ENCODE results near the gene LYRM4. TPM values are rescaled to one million over a fixed set of nuclear protein-coding genes. Genes with fewer than 3 reads are reported as not detected.

Gene LYRM4
- total RNA-seq, 2 donors from 2014 or later, result 19.1 to 22.5 TPM

- Histone ChIP-seq H3K27ac (peak overlapping the region; percentile 86), H3K27me3 (no peaks in the 10 kb centered on the region), H3K4me1 (peaks cover 0 to 78% of the 10 kb centered on the region in 2 donors), H3K9me3 (no peaks in the 10 kb centered on the region), H3K4me3 (no peak overlapping the region), H3K36me3 (no peaks in the 10 kb centered on the region)
- no peak for DNase-seq (ENCODE audit: low spot score)
- no peak for TF ChIP-seq CTCF (IDR thresholded peaks at IDR 0.05)
Observed at GRCh38 chr6:5202941-5203340, 57.8 kb downstream of the LYRM4 start.

- Histone ChIP-seq H3K9me3 (no peaks in the 10 kb centered on the region), H3K27me3 (no peaks in the 10 kb centered on the region), H3K4me1 (peaks cover 0 to 76% of the 10 kb centered on the region in 2 donors), H3K36me3 (no peaks in the 10 kb centered on the region), H3K27ac (peak overlapping the region; percentile 86), H3K4me3 (no peak overlapping the region)
- no peak for DNase-seq (ENCODE audit: low spot score)
- no peak for TF ChIP-seq CTCF (IDR thresholded peaks at IDR 0.05)
Observed at GRCh38 chr6:5202206-5202605, 58.5 kb downstream of the LYRM4 start.

DNA sequence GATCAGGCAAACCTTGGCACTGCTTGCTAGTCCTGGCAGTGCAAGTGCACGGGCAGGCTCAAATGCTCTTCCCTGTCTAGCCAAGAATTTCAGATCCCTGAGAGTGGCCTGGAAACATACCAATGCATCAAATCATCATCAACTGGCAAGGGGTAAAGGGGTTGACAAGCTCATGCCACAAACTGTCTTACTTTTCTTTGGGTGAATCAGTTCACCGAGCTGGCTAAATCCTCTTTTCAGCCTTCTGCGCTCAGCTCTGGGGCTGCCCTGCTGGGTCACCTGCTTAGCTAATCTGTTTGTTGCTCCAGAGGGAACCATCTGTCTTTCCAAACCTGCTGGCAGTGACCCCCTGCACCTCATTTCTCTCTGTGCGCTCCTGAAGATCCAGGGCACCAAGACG is 59.5 kb downstream of the LYRM4 start:
- Histone ChIP-seq H3K4me1 (peaks cover 0 to 66% of the 10 kb centered on the region in 2 donors), H3K9me3 (no peaks in the 10 kb centered on the region), H3K27ac (peak overlapping the region; percentile 19 to 31), H3K4me3 (no peak overlapping the region), H3K36me3 (no peaks in the 10 kb centered on the region), H3K27me3 (no peaks in the 10 kb centered on the region)
- no peak for DNase-seq (ENCODE audit: low spot score)
- no peak for TF ChIP-seq CTCF (IDR thresholded peaks at IDR 0.05)

- Histone ChIP-seq H3K36me3 (no peaks in the 10 kb centered on the region), H3K4me1 (peaks cover 0 to 51% of the 10 kb centered on the region in 2 donors), H3K9me3 (no peaks in the 10 kb centered on the region), H3K27me3 (no peaks in the 10 kb centered on the region), H3K27ac (no peak overlapping the region), H3K4me3 (no peak overlapping the region)
- no peak for TF ChIP-seq CTCF (IDR thresholded peaks at IDR 0.05)
- DNase-seq (ENCODE audit: low spot score), result no peak
Observed at GRCh38 chr6:5199702-5200101, 61.0 kb downstream of the LYRM4 start.

DNA sequence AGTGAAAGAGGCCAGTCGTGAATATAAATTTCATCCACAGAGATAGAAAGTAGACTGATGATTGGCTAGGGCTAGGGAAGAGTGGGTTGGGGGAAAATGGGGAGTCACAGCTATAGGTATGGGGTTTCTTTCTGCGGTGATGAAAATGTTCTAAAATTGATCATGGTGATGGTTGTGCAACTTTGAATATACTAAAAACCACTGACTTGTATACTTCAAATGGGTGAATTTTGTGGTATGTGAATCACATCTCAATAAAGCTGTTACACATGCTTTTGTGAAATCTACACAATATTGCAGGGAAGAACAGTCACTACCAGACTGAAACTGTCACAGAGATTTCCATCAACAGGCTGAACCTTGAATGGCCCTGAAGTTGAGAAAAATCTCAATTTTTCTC is 61.5 kb downstream of the LYRM4 start:
- Histone ChIP-seq H3K27me3 (no peaks in the 10 kb centered on the region), H3K4me1 (peaks cover 0 to 46% of the 10 kb centered on the region in 2 donors), H3K27ac (no peak overlapping the region), H3K36me3 (no peaks in the 10 kb centered on the region), H3K9me3 (no peaks in the 10 kb centered on the region), H3K4me3 (no peak overlapping the region)
- no peak for TF ChIP-seq CTCF (IDR thresholded peaks at IDR 0.05)
- no peak for DNase-seq (ENCODE audit: low spot score)

DNA sequence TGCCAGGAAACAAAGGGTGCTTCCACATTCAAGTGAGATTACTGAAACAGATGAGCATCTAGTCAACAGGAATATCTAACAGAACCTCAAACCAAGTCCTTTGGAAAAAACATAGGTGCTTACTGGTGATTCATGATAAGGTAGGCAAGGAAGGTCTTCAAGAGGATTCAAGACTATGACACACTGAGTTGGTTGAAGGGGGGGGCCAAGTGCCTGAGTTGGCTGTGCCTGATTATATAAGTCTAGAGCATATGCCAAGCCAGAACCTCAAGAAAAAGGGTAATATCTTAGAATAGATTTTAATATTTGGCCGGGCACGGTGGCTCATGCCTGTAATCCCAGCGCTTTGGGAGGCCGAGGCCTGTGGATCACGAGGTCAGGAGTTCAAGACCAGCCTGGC is 63.7 kb downstream of the LYRM4 start:
- no peak for TF ChIP-seq CTCF (IDR thresholded peaks at IDR 0.05)
- DNase-seq (ENCODE audit: low spot score), result no peak
- no peaks in the 10 kb centered on the region for H3K9me3 ChIP-seq
- no peaks in the 10 kb centered on the region for H3K36me3 ChIP-seq
- no peak overlapping the region for H3K4me3 ChIP-seq
- H3K27me3 ChIP-seq, result no peaks in the 10 kb centered on the region
- H3K27ac ChIP-seq, result no peak overlapping the region
- peaks cover 0 to 40% of the 10 kb centered on the region in 2 donors for H3K4me1 ChIP-seq
